ENCODE data around the gene CDH13. TPM values are rescaled to one million over a fixed set of nuclear protein-coding genes. Genes with fewer than 3 reads are reported as not detected.

The CDH13 gene
- total and polyA plus RNA-seq, 2 of the 8 experiments (the other 6 are each of a cell fraction or from before 2014, with no cell fraction given), result 2.3 to 2.4 TPM

DNA sequence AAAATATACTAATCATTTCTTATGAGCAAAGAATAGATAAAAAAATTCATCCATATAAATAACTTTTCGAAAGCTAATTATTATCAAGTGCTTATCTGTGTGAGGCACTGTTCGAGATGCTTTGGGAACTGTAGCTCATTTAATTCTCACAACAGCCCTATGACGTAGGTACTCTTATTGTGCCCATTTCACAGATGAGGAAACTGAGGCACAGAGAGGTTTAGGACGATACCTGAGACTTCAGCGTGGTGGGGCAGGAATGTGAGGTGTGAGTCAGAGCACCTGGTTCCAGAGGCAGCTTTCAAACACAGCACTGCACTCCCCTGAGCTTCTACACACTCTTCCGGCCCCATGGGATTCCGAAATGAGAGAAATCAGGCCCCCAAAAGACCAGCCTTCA is 995.2 kb downstream of the CDH13 start (continued):
- TF ChIP-seq CHD7 (IDR thresholded peaks at IDR 0.05; ENCODE audit: insufficient replicate concordance, low read length) (no peak), E2F6 (IDR thresholded peaks at IDR 0.05) (no peak), BCL11A (IDR thresholded peaks at IDR 0.05; ENCODE audit: low read depth in 2 of 2, low read length in 2 of 2) (no peak), USF2 (IDR thresholded peaks at IDR 0.05; ENCODE audit: low read length) (no peak)
